ENCODE measurements around the gene GSG1L. TPM values are rescaled to one million over a fixed set of nuclear protein-coding genes. Genes with fewer than 3 reads are reported as not detected.
A peak's percentile ranks its signal among the peaks of the same experiment; 100 is the strongest.

The GSG1L gene
- total RNA-seq, 5 donors from 2014 or later (not counting 1 experiment from before 2014, with no cell fraction given), result not detected

- Histone ChIP-seq H3K27ac (ENCODE audit: low read length) (no peak overlapping the region), H3K4me1 (ENCODE audit: control insufficient read depth in 1 of 2, extremely low read depth in 1 of 2, insufficient read depth in 2 of 2, low read length in 2 of 2) (peaks cover 0 to 10% of the 10 kb centered on the region in 2 experiments), H3K9me3 (no peaks in the 10 kb centered on the region), H3K4me3 (ENCODE audit: control insufficient read depth in 1 of 2, extremely low read depth in 1 of 2, low read length in 1 of 2) (no peak overlapping the region), H3K27me3 (replicated peaks in 1 of 2; ENCODE audit: control insufficient read depth in 2 of 2, extremely low read depth in 1 of 2, insufficient read depth in 2 of 2, low read length in 1 of 2) (no peaks in the 10 kb centered on the region), H3K36me3 (ENCODE audit: control insufficient read depth in 2 of 2, extremely low read depth in 1 of 2, insufficient read depth in 1 of 2, low read length in 1 of 2) (peaks cover 4 to 13% of the 10 kb centered on the region in 2 donors)
- Mint-ChIP-seq H3K36me3 (peaks cover 31% of the 10 kb centered on the region), H3K27ac (no peak overlapping the region), H3K4me3 (no peak overlapping the region), H3K9me3 (no peaks in the 10 kb centered on the region), H3K4me1 (peaks cover 6 to 8% (median 6%) of the 10 kb centered on the region in 3 donors), H3K27me3 (no peaks in the 10 kb centered on the region)
- ATAC-seq (replicated peaks in 1 of 4), result no peak
- 88% methylated on average over 3 of the region's 9 CpGs for WGBS (ENCODE audit: insufficient coverage)
- ChIA-PET CTCF (no interaction called here), POLR2A (no interaction called here)
- no peak for DNase-seq
Measured at GRCh38 chr16:27751676-27752075, 311.8 kb downstream of the GSG1L start.

- Mint-ChIP-seq H3K27me3 (no peaks in the 10 kb centered on the region), H3K36me3 (peaks cover 27% of the 10 kb centered on the region), H3K4me1 (peaks cover 6 to 8% (median 6%) of the 10 kb centered on the region in 3 donors), H3K4me3 (no peak overlapping the region), H3K9me3 (no peaks in the 10 kb centered on the region), H3K27ac (no peak overlapping the region)
- no peak for ATAC-seq (replicated peaks in 1 of 4)
- WGBS (ENCODE audit: insufficient coverage), result 100% methylated on average over 1 of the region's 4 CpGs
- CTCF ChIA-PET, result no interaction called here
- Histone ChIP-seq H3K4me1 (ENCODE audit: control insufficient read depth in 1 of 2, extremely low read depth in 1 of 2, insufficient read depth in 2 of 2, low read length in 2 of 2) (peaks cover 0 to 10% of the 10 kb centered on the region in 2 experiments), H3K4me3 (ENCODE audit: control insufficient read depth in 1 of 2, extremely low read depth in 1 of 2, low read length in 1 of 2) (no peak overlapping the region), H3K36me3 (ENCODE audit: control insufficient read depth in 2 of 2, extremely low read depth in 1 of 2, insufficient read depth in 1 of 2, low read length in 1 of 2) (peaks cover 6 to 10% of the 10 kb centered on the region in 2 donors), H3K27me3 (replicated peaks in 1 of 2; ENCODE audit: control insufficient read depth in 2 of 2, extremely low read depth in 1 of 2, insufficient read depth in 2 of 2, low read length in 1 of 2) (no peaks in the 10 kb centered on the region), H3K9me3 (no peaks in the 10 kb centered on the region), H3K27ac (ENCODE audit: low read length) (no peak overlapping the region)
- POLR2A ChIA-PET, result no interaction called here
- no peak for DNase-seq
Measured at GRCh38 chr16:27751233-27751632, 312.3 kb downstream of the GSG1L start.

GRCh38 chr16:27749946-27750345, 313.6 kb downstream of the GSG1L start:
- DNase-seq (no peak), ATAC-seq (replicated peaks in 1 of 4) (no peak)
- WGBS (ENCODE audit: insufficient coverage), result 97% methylated on average over 13 of the region's 16 CpGs
- Histone ChIP-seq H3K27ac (ENCODE audit: low read length) (no peak overlapping the region), H3K27me3 (replicated peaks in 1 of 2; ENCODE audit: control insufficient read depth in 2 of 2, extremely low read depth in 1 of 2, insufficient read depth in 2 of 2, low read length in 1 of 2) (no peaks in the 10 kb centered on the region), H3K9me3 (no peaks in the 10 kb centered on the region), H3K36me3 (ENCODE audit: control insufficient read depth in 2 of 2, extremely low read depth in 1 of 2, insufficient read depth in 1 of 2, low read length in 1 of 2) (peaks cover 6 to 10% of the 10 kb centered on the region in 2 donors), H3K4me3 (ENCODE audit: control insufficient read depth in 1 of 2, extremely low read depth in 1 of 2, low read length in 1 of 2) (no peak overlapping the region), H3K4me1 (ENCODE audit: control insufficient read depth in 1 of 2, extremely low read depth in 1 of 2, insufficient read depth in 2 of 2, low read length in 2 of 2) (peaks cover 0 to 10% of the 10 kb centered on the region in 2 experiments)
- no peak overlapping the region for H3K4me3 Mint-ChIP-seq
- H3K27me3 Mint-ChIP-seq, result no peaks in the 10 kb centered on the region
- POLR2A ChIA-PET, result no interaction called here
- H3K27ac Mint-ChIP-seq, result no peak overlapping the region
- H3K9me3 Mint-ChIP-seq, result no peaks in the 10 kb centered on the region
- CTCF ChIA-PET, result no interaction called here
- H3K36me3 Mint-ChIP-seq, result peaks cover 24% of the 10 kb centered on the region
- peaks cover 6 to 8% (median 6%) of the 10 kb centered on the region in 3 donors for H3K4me1 Mint-ChIP-seq

GRCh38 chr16:27749547-27749875, 314.0 kb downstream of the GSG1L start:
- Histone ChIP-seq H3K36me3 (ENCODE audit: control insufficient read depth in 2 of 2, extremely low read depth in 1 of 2, insufficient read depth in 1 of 2, low read length in 1 of 2) (peaks cover 6 to 10% of the 10 kb centered on the region in 2 donors), H3K4me1 (ENCODE audit: control insufficient read depth in 1 of 2, extremely low read depth in 1 of 2, insufficient read depth in 2 of 2, low read length in 2 of 2) (peaks cover 0 to 10% of the 10 kb centered on the region in 2 experiments), H3K27me3 (replicated peaks in 1 of 2; ENCODE audit: control insufficient read depth in 2 of 2, extremely low read depth in 1 of 2, insufficient read depth in 2 of 2, low read length in 1 of 2) (no peaks in the 10 kb centered on the region), H3K4me3 (ENCODE audit: control insufficient read depth in 1 of 2, extremely low read depth in 1 of 2, low read length in 1 of 2) (no peak overlapping the region), H3K27ac (ENCODE audit: low read length) (no peak overlapping the region), H3K9me3 (no peaks in the 10 kb centered on the region)
- peaks cover 21% of the 10 kb centered on the region for H3K36me3 Mint-ChIP-seq
- ChIA-PET CTCF (no interaction called here), POLR2A (no interaction called here)
- H3K4me3 Mint-ChIP-seq, result no peak overlapping the region
- DNase-seq (no peak), ATAC-seq (replicated peaks in 1 of 4) (no peak)
- WGBS (ENCODE audit: insufficient coverage), result 98% methylated on average over 16 of the region's 16 CpGs
- H3K4me1 Mint-ChIP-seq, result peaks cover 6 to 8% (median 6%) of the 10 kb centered on the region in 3 donors
- no peaks in the 10 kb centered on the region for H3K9me3 Mint-ChIP-seq
- no peaks in the 10 kb centered on the region for H3K27me3 Mint-ChIP-seq
- H3K27ac Mint-ChIP-seq, result no peak overlapping the region

GRCh38 chr16:27748868-27749546, 314.5 kb downstream of the GSG1L start:
- ChIA-PET POLR2A (no interaction called here), CTCF (no interaction called here)
- peaks cover 0 to 10% of the 10 kb centered on the region in 2 experiments for H3K4me1 ChIP-seq (ENCODE audit: control insufficient read depth in 1 of 2, extremely low read depth in 1 of 2, insufficient read depth in 2 of 2, low read length in 2 of 2)
- peak; percentile 66 to 77 (median 70) for ATAC-seq (replicated peaks in 1 of 4)
- DNase-seq, result peak in 30 of 35 experiments; percentile 4 to 58 (median 20)
- Mint-ChIP-seq H3K4me3 (peak overlapping the region; percentile 1 to 54 (median 26)), H3K27ac (peak overlapping the region in 1 of 2 donors; percentile 4), H3K9me3 (no peaks in the 10 kb centered on the region), H3K27me3 (no peaks in the 10 kb centered on the region), H3K36me3 (peaks cover 21% of the 10 kb centered on the region), H3K4me1 (peaks cover 6 to 8% (median 6%) of the 10 kb centered on the region in 3 donors)
- 27% methylated on average over 12 of the region's 12 CpGs for WGBS (ENCODE audit: insufficient coverage)
- H3K4me3 ChIP-seq (ENCODE audit: control insufficient read depth in 1 of 2, extremely low read depth in 1 of 2, low read length in 1 of 2), result no peak overlapping the region
- H3K9me3 ChIP-seq, result no peaks in the 10 kb centered on the region
- H3K27ac ChIP-seq (ENCODE audit: low read length), result no peak overlapping the region
- H3K36me3 ChIP-seq (ENCODE audit: control insufficient read depth in 2 of 2, extremely low read depth in 1 of 2, insufficient read depth in 1 of 2, low read length in 1 of 2), result peaks cover 6% of the 10 kb centered on the region in 2 donors
- no peaks in the 10 kb centered on the region for H3K27me3 ChIP-seq (replicated peaks in 1 of 2; ENCODE audit: control insufficient read depth in 2 of 2, extremely low read depth in 1 of 2, insufficient read depth in 2 of 2, low read length in 1 of 2)

GRCh38 chr16:27747946-27748345, 315.6 kb downstream of the GSG1L start:
- H3K4me1 Mint-ChIP-seq, result peaks cover 6 to 8% (median 6%) of the 10 kb centered on the region in 3 donors
- Histone ChIP-seq H3K4me1 (ENCODE audit: control insufficient read depth in 1 of 2, extremely low read depth in 1 of 2, insufficient read depth in 2 of 2, low read length in 2 of 2) (peaks cover 0 to 10% of the 10 kb centered on the region in 2 experiments), H3K27ac (ENCODE audit: low read length) (no peak overlapping the region), H3K36me3 (ENCODE audit: control insufficient read depth in 2 of 2, extremely low read depth in 1 of 2, insufficient read depth in 1 of 2, low read length in 1 of 2) (peaks cover 3 to 6% of the 10 kb centered on the region in 2 donors), H3K27me3 (replicated peaks in 1 of 2; ENCODE audit: control insufficient read depth in 2 of 2, extremely low read depth in 1 of 2, insufficient read depth in 2 of 2, low read length in 1 of 2) (no peaks in the 10 kb centered on the region), H3K9me3 (no peaks in the 10 kb centered on the region), H3K4me3 (ENCODE audit: control insufficient read depth in 1 of 2, extremely low read depth in 1 of 2, low read length in 1 of 2) (no peak overlapping the region)
- WGBS (ENCODE audit: insufficient coverage), result 95% methylated on average over 13 of the region's 14 CpGs
- DNase-seq, result no peak
- no peaks in the 10 kb centered on the region for H3K9me3 Mint-ChIP-seq
- ChIA-PET CTCF (no interaction called here), POLR2A (no interaction called here)
- H3K4me3 Mint-ChIP-seq, result no peak overlapping the region
- H3K27ac Mint-ChIP-seq, result no peak overlapping the region
- no peaks in the 10 kb centered on the region for H3K27me3 Mint-ChIP-seq
- no peak for ATAC-seq (replicated peaks in 1 of 4)
- H3K36me3 Mint-ChIP-seq, result peaks cover 27% of the 10 kb centered on the region
